Measurements from ENCODE around the gene HBG2.

DNA sequence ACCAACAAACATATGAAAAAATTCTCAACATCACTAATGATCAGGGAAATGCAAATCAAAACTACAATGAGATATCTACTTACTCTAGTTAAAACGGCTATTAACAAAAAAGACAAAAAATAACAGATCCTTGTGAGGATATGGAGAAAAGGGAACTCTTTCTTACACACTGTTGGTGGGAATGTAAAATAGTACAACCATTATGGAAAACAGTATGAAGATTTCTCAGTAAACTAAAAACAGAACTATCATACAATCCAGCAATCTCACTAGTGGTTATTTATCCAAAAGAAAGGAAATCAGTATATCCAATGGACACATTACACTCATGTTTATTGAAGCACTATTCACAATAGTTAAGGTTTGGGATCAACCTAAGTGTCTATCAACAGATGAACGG lies 11.3 kb upstream of the HBG2 start:
- TF ChIP-seq POLR2AphosphoS5 (IDR thresholded peaks at IDR 0.05; ENCODE audit: low read depth) (no peak), SPI1 (IDR thresholded peaks at IDR 0.05; ENCODE audit: borderline replicate concordance, low read depth) (no peak)
- TF ChIP-seq, protein P1, sequence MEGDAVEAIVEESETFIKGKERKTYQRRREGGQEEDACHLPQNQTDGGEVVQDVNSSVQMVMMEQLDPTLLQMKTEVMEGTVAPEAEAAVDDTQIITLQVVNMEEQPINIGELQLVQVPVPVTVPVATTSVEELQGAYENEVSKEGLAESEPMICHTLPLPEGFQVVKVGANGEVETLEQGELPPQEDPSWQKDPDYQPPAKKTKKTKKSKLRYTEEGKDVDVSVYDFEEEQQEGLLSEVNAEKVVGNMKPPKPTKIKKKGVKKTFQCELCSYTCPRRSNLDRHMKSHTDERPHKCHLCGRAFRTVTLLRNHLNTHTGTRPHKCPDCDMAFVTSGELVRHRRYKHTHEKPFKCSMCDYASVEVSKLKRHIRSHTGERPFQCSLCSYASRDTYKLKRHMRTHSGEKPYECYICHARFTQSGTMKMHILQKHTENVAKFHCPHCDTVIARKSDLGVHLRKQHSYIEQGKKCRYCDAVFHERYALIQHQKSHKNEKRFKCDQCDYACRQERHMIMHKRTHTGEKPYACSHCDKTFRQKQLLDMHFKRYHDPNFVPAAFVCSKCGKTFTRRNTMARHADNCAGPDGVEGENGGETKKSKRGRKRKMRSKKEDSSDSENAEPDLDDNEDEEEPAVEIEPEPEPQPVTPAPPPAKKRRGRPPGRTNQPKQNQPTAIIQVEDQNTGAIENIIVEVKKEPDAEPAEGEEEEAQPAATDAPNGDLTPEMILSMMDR (IDR thresholded peaks at IDR 0.05; ENCODE audit: insufficient read depth, low read length): no peak
- TF ChIP-seq, protein P2, sequence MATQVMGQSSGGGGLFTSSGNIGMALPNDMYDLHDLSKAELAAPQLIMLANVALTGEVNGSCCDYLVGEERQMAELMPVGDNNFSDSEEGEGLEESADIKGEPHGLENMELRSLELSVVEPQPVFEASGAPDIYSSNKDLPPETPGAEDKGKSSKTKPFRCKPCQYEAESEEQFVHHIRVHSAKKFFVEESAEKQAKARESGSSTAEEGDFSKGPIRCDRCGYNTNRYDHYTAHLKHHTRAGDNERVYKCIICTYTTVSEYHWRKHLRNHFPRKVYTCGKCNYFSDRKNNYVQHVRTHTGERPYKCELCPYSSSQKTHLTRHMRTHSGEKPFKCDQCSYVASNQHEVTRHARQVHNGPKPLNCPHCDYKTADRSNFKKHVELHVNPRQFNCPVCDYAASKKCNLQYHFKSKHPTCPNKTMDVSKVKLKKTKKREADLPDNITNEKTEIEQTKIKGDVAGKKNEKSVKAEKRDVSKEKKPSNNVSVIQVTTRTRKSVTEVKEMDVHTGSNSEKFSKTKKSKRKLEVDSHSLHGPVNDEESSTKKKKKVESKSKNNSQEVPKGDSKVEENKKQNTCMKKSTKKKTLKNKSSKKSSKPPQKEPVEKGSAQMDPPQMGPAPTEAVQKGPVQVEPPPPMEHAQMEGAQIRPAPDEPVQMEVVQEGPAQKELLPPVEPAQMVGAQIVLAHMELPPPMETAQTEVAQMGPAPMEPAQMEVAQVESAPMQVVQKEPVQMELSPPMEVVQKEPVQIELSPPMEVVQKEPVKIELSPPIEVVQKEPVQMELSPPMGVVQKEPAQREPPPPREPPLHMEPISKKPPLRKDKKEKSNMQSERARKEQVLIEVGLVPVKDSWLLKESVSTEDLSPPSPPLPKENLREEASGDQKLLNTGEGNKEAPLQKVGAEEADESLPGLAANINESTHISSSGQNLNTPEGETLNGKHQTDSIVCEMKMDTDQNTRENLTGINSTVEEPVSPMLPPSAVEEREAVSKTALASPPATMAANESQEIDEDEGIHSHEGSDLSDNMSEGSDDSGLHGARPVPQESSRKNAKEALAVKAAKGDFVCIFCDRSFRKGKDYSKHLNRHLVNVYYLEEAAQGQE (IDR thresholded peaks at IDR 0.05; ENCODE audit: insufficient replicate concordance, low read depth): no peak
